GM12874 (cell line): ENCODE results near the gene ZNF606.

ENCODE experiments used
- TF ChIP-seq, protein P1 (sequence below): IDR thresholded peaks from 2 replicates; pipeline ENCODE4 v1.5.1; 2011; ENCODE audit warnings: low read depth, mild to moderate bottlenecking, control low read depth, low read length, moderate library complexity; ENCODE audit not compliant: insufficient read depth

ZNF606 gene

DNA sequence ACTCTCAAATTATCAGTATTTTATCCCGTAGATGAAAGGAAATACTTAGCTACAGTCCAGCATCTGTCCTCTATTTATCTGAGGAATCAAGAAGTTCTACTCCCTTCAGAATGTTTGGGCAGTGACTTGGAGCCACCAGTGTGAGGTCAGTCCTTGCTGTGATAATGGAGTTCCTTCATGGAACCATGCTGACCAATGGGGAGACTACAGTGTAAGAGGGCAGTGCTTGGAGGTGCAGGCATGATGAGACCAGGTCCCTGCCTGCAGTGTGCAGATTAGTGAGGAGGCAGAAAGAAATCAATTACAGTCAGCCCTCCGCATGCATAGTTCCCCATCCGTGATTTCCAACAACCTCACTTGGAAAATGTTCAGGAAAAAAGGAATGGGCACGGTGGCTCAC lies 28.2 kb downstream of the ZNF606 start, which contains the start of gene C19orf18:
TSS of gene C19orf18 (minus strand) at position 101 of the 400 bp plus-strand sequence. CDS start 102 bp downstream, outside the sequence.
- TF ChIP-seq, protein P1, sequence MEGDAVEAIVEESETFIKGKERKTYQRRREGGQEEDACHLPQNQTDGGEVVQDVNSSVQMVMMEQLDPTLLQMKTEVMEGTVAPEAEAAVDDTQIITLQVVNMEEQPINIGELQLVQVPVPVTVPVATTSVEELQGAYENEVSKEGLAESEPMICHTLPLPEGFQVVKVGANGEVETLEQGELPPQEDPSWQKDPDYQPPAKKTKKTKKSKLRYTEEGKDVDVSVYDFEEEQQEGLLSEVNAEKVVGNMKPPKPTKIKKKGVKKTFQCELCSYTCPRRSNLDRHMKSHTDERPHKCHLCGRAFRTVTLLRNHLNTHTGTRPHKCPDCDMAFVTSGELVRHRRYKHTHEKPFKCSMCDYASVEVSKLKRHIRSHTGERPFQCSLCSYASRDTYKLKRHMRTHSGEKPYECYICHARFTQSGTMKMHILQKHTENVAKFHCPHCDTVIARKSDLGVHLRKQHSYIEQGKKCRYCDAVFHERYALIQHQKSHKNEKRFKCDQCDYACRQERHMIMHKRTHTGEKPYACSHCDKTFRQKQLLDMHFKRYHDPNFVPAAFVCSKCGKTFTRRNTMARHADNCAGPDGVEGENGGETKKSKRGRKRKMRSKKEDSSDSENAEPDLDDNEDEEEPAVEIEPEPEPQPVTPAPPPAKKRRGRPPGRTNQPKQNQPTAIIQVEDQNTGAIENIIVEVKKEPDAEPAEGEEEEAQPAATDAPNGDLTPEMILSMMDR = no peak

DNA sequence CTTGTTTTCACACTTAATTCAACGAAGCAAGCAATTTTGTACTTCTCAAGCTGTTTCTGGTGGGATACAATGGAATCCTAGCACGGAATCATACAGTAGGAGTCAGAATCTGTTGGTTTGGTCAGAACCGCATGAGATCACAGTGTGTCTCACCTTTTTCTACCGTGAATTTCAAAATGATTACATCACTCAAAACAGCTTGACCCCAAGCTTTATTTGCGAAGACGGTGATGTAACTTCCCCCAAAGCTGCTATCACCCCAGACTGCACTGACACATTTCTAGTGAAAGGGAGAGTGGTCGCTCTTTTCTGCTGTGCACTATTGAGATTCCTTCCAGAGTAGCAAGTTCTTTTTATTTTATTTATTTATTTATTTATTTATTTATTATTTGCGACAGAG lies 37.9 kb downstream of the ZNF606 start:
- TF ChIP-seq, protein P1 = no peak

DNA sequence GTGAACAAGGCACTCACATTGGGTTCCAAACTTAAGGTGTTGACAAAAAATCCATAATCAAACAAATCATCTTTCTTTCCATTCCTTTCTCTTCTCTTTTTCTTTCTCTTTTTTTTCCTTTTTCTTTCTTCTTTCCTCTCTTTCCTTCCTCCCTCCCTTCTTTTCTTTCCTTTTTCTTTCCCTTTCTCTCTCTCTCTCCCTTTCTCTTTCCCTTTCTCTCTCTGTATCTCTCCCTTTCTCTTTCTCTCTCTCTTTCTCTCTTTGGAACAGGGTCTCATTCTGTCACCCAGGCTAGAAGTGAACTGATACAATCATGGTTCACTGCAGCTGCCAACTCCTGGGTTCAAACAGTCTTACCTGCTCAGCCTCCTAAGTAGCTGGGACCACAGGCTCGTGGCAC lies 40.8 kb downstream of the ZNF606 start:
- TF ChIP-seq, protein P1 = no peak

DNA sequence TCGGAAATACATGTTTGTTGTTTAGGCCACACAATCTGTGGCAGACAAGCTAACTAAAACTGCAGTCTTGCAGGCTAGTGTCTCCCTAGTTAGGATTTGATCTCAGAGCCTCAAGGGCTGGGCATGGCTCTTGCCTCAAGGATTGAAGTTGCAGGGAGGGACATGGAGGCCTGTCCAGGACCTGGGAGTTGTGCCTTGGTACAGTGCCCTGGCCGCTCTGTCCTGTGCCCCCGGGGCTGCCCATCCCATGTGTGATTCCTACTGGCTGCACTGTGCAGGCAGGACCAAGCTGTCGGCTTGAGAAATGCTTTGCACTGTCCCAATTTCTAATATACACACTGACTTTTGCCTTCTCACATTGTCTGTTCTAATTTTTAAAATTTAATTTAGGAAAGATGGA lies 47.6 kb downstream of the ZNF606 start:
- TF ChIP-seq, protein P1 = no peak

DNA sequence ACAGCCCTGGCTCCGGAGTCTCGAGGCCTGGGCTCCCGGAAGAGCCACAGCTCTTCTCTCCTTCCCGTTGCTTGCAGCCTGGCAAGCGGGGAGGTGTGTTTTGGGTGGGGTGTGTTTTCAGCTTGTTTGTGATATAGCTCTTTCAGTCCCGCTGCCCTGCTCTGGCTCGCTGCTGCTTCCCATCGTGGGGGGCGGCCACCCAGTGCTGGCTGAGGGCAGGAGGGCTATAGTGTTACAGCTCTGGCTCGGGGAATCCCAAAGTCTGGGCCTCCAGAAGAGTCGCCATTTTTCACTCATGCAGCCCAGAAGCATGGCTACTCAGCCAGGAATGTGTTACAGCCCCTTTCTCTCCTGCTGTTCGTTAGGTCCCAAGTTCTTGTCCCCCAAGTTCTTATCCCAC lies 52.9 kb downstream of the ZNF606 start:
- TF ChIP-seq, protein P1 = no peak

DNA sequence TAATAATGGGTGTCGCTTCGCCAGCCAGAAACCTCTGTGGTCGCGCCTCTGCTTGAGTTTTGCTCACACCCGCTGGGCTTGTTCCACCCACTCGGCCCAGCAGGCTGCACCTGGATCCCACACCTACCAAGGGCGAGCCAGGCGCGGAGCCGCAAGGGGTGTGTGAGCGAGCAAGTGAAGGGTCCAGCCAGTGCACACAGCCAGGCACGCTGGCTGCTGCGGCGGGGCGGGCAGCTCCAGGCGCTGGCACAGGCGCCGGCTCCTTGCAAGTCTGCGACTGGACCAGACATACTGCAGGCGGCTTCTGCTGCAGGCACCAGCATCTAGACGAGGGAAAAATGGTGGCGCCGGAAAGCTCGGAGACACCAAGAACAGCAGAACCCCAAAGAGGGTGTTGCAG lies 53.3 kb downstream of the ZNF606 start:
- TF ChIP-seq, protein P1 = no peak

DNA sequence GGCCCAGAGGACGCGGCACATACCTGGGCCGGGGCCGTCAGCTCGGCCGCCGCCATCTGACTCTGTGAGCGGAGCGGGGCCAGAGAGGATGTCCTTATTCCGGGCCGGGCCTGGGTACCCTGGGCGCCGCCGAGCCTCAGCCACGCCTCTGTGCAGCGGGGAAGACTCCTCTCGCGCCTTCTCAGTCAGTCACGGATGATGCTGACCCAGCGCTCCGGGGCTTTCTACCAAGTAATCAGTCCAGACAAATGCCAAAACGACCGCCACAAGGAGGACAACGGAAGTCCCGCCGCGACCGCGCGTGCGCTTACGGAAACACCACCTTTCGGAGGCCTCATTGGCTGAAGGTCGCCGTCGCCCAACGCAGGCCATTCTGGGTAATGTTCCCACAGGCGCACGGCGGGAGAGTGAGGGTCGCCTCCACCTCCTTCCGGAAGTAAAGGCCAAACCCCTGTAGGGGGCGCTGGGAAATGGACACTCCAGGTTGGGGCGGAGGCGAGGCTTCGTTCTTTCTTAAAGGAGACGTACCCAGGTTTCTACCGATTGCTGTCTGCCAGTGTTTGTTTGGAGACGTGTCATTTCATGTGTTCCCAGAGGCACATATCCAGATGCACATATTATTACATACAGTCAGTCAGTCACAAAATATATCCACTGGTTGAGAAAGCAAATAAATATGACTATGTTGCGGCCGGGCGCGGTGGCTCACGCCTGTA lies 55.0 kb downstream of the ZNF606 start, which contains the start of gene ZNF256:
TSS of gene ZNF256 (minus strand) at position 288 of the 716 bp plus-strand sequence. CDS start at position 56, 232 bp downstream.
- TF ChIP-seq, protein P1 = peak; percentile 61
